Measurements from ENCODE around the gene SYDE2. TPM values are rescaled to one million over a fixed set of nuclear protein-coding genes. Genes with fewer than 3 reads are reported as not detected.

Gene SYDE2
- total and polyA plus RNA-seq, 9 of the 15 experiments (the other 6 are each of a cell fraction or from before 2014, with no cell fraction given), result 0.39 to 8.7 (median 4.5) TPM

DNA sequence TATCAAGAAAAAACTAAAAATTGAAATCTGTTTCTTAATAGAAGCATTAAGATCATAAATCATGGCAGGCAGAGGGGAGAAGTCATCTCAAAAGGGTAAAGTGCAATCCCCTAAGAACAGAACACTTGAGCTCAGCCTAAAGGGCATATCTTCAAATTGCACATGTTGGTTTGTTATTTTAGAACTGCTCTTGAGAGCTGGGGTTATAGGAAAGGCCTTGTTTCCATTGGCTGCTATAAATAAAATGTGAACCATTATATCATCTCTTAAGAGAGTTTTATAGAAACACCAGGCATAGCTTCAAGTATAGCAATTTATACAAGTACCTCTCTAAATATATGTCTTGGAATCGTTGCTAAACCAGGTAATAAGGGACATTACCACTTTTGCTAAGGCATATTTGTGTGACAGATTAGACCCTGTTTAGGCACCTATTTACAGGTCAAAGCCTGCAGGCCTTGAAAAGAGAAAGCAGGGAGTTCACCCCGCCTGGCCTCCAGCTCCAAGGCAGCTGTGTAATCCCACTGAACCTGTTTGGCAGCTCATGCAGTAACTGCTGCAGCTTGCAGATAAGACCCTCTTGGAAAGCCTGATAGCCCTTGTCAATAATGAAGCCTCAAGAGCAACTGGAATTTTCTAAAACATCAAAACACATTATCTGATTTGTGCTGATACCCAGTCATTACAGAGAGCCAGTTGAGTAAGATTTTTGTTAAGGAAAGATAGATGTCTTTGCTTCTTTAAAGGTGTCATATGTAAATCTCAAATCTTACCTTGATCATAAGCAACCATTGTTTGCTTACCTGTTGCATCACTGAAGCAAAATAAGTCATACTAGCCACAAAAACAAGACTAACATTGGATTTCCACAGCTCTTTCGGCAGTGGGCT is 24.2 kb upstream of the SYDE2 start (continued):
- TF ChIP-seq, protein P1, sequence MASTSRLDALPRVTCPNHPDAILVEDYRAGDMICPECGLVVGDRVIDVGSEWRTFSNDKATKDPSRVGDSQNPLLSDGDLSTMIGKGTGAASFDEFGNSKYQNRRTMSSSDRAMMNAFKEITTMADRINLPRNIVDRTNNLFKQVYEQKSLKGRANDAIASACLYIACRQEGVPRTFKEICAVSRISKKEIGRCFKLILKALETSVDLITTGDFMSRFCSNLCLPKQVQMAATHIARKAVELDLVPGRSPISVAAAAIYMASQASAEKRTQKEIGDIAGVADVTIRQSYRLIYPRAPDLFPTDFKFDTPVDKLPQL (IDR thresholded peaks at IDR 0.05; ENCODE audit: extremely low read depth, insufficient read length), result no peak
- TF ChIP-seq GABPA (tag; conservative IDR thresholded peaks at IDR 0.05; ENCODE audit: low read depth) (0 out of 2 replicates have a peak, but pooled peaks have one; percentile 28), CHD7 (IDR thresholded peaks at IDR 0.05; ENCODE audit: low read depth, low read length) (no peak), TAF9B (IDR thresholded peaks at IDR 0.05; ENCODE audit: partially characterized antibody) (peak; percentile 49), NR3C1 (CRISPR knock-in tag; IDR thresholded peaks at IDR 0.05) (no peak), LCOR (CRISPR knock-in tag; IDR thresholded peaks at IDR 0.05) (peak; percentile 59; the same call in 1 of the 2 replicates), FUS (optimal IDR thresholded peaks at IDR 0.05; ENCODE audit: low read depth, low read length) (peak; percentile 16), KHSRP (IDR thresholded peaks at IDR 0.05) (peak; percentile 80), CHCHD3 (CRISPR knock-in tag; IDR thresholded peaks at IDR 0.05) (no peak), KLF10 (CRISPR knock-in tag; IDR thresholded peaks at IDR 0.05) (no peak), RBBP5 (IDR thresholded peaks at IDR 0.05; ENCODE audit: borderline replicate concordance, insufficient read depth, low read length, poor library complexity, severe bottlenecking) (peak; percentile 73), CCAR2 (IDR thresholded peaks at IDR 0.05; ENCODE audit: low read depth, low read length) (no peak), ARID1B (IDR thresholded peaks at IDR 0.05) (peak; percentile 99)
- TF ChIP-seq, protein P2, sequence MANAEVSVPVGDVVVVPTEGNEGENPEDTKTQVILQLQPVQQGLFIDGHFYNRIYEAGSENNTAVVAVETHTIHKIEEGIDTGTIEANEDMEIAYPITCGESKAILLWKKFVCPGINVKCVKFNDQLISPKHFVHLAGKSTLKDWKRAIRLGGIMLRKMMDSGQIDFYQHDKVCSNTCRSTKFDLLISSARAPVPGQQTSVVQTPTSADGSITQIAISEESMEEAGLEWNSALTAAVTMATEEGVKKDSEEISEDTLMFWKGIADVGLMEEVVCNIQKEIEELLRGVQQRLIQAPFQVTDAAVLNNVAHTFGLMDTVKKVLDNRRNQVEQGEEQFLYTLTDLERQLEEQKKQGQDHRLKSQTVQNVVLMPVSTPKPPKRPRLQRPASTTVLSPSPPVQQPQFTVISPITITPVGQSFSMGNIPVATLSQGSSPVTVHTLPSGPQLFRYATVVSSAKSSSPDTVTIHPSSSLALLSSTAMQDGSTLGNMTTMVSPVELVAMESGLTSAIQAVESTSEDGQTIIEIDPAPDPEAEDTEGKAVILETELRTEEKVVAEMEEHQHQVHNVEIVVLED (CRISPR knock-in tag; IDR thresholded peaks at IDR 0.05), result no peak
